ENCODE data around the gene KCNQ5. TPM values are rescaled to one million over a fixed set of nuclear protein-coding genes. Genes with fewer than 3 reads are reported as not detected.

Gene KCNQ5
- total RNA-seq, 4 donors from 2014 or later, result 0.30 to 0.57 (median 0.42) TPM; not detected in 1

GRCh38 chr6:72876256-72876655 lies 254.4 kb downstream of the KCNQ5 start:
- Histone ChIP-seq H3K36me3 (no peaks in the 10 kb centered on the region), H3K4me3 (no peak overlapping the region), H3K27me3 (no peaks in the 10 kb centered on the region), H3K4me1 (no peaks in the 10 kb centered on the region), H3K9me3 (no peaks in the 10 kb centered on the region), H3K27ac (no peak overlapping the region)
- no peak for DNase-seq (ENCODE audit: low spot score in 2 of 2)
- no peak for TF ChIP-seq POLR2AphosphoS5 (IDR thresholded peaks at IDR 0.05)
- TF ChIP-seq POLR2A (IDR thresholded peaks at IDR 0.05), result no peak
- TF ChIP-seq CTCF (IDR thresholded peaks at IDR 0.05), result no peak
- TF ChIP-seq EP300 (IDR thresholded peaks at IDR 0.05), result no peak

GRCh38 chr6:72886170-72886569 lies 264.3 kb downstream of the KCNQ5 start:
- H3K4me1 ChIP-seq, result no peaks in the 10 kb centered on the region
- H3K4me3 ChIP-seq, result no peak overlapping the region
- H3K36me3 ChIP-seq, result no peaks in the 10 kb centered on the region
- no peak for TF ChIP-seq CTCF (IDR thresholded peaks at IDR 0.05)
- no peak for TF ChIP-seq EP300 (IDR thresholded peaks at IDR 0.05)
- no peak for TF ChIP-seq POLR2A (IDR thresholded peaks at IDR 0.05)
- no peak for TF ChIP-seq POLR2AphosphoS5 (IDR thresholded peaks at IDR 0.05)
- H3K27me3 ChIP-seq, result no peaks in the 10 kb centered on the region
- H3K9me3 ChIP-seq, result no peaks in the 10 kb centered on the region
- H3K27ac ChIP-seq, result no peak overlapping the region
- DNase-seq (ENCODE audit: low spot score in 2 of 2), result no peak

DNA sequence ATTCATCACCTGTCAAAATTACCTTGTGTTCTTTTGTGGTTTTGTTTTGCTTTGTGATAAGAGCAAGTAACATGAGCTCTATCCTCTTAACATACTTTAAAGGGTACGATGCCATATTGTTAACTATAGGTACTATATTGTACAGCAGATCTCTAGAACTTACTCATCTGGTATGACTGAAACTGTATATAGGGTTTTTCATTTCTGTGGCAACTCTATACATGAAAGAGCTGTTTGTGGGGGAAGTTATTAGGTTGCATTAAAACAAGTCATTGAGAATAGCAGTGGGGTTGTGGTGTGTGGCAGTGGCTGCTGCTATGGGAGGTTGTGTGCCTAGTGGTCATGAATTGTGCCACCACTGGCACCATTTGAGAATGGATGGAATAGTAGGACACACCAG lies 268.4 kb downstream of the KCNQ5 start:
- 84% methylated on average over 1 of the region's 1 CpG for WGBS
- no peaks in the 10 kb centered on the region for H3K36me3 ChIP-seq
- no peaks in the 10 kb centered on the region for H3K9me3 ChIP-seq
- no peak overlapping the region for H3K27ac ChIP-seq
- no peak for TF ChIP-seq CTCF (IDR thresholded peaks at IDR 0.05)
- no peak for TF ChIP-seq POLR2A (IDR thresholded peaks at IDR 0.05)
- TF ChIP-seq EP300 (IDR thresholded peaks at IDR 0.05), result no peak
- no peak for TF ChIP-seq POLR2AphosphoS5 (IDR thresholded peaks at IDR 0.05)
- no peak overlapping the region for H3K4me3 ChIP-seq
- no peak for DNase-seq (ENCODE audit: low spot score in 2 of 2)
- H3K27me3 ChIP-seq, result no peaks in the 10 kb centered on the region
- H3K4me1 ChIP-seq, result no peaks in the 10 kb centered on the region

GRCh38 chr6:72890671-72891070 lies 268.8 kb downstream of the KCNQ5 start:
- no peak overlapping the region for H3K4me3 ChIP-seq
- no peak for DNase-seq (ENCODE audit: low spot score in 2 of 2)
- H3K27me3 ChIP-seq, result no peaks in the 10 kb centered on the region
- H3K4me1 ChIP-seq, result no peaks in the 10 kb centered on the region
- H3K9me3 ChIP-seq, result no peaks in the 10 kb centered on the region
- TF ChIP-seq CTCF (IDR thresholded peaks at IDR 0.05) (no peak), POLR2A (IDR thresholded peaks at IDR 0.05) (no peak), POLR2AphosphoS5 (IDR thresholded peaks at IDR 0.05) (no peak), EP300 (IDR thresholded peaks at IDR 0.05) (no peak)
- H3K36me3 ChIP-seq, result no peaks in the 10 kb centered on the region
- no peak overlapping the region for H3K27ac ChIP-seq

GRCh38 chr6:72892901-72893300 lies 271.0 kb downstream of the KCNQ5 start:
- Histone ChIP-seq H3K36me3 (no peaks in the 10 kb centered on the region), H3K4me3 (no peak overlapping the region), H3K9me3 (no peaks in the 10 kb centered on the region), H3K27me3 (no peaks in the 10 kb centered on the region), H3K4me1 (no peaks in the 10 kb centered on the region), H3K27ac (no peak overlapping the region)
- no peak for TF ChIP-seq CTCF (IDR thresholded peaks at IDR 0.05)
- no peak for TF ChIP-seq POLR2A (IDR thresholded peaks at IDR 0.05)
- TF ChIP-seq POLR2AphosphoS5 (IDR thresholded peaks at IDR 0.05), result no peak
- no peak for TF ChIP-seq EP300 (IDR thresholded peaks at IDR 0.05)
- no peak for DNase-seq (ENCODE audit: low spot score in 2 of 2)
- 84% methylated on average over 1 of the region's 1 CpG for WGBS

Measured in suprapubic skin (tissue), 4 donors.